WTC11 (cell line): ENCODE data around the gene TBX3. TPM values are rescaled to one million over a fixed set of nuclear protein-coding genes. Genes with fewer than 3 reads are reported as not detected.

Source experiments
- ATAC-seq: fragments of 200-7000 bp; cut with Tn5 transposase; 2 replicates; pipeline ENCODE4 v1.10.0; 2021; ENCODE audit warnings: mild to moderate bottlenecking, moderate library complexity
- CTCF ChIA-PET: fragments of 300-600 bp; sonication (Branson Sonifier 250); formaldehyde crosslinking; loops from one replicate; lab custom pipeline; 2021; ENCODE audit warnings: antibody characterized with exemption; lab: Charles Lee
- POLR2A ChIA-PET: fragments of 350-600 bp; sonication (Branson Sonifier 250); formaldehyde crosslinking; loops from one replicate; lab custom pipeline; 2021; ENCODE audit warnings: antibody characterized with exemption; lab: Charles Lee
- DNase-seq: peaks from one replicate; pipeline ENCODE4 v3.0.0; 2021; ENCODE audit warnings: low spot score
- H3K27ac Mint-ChIP-seq: 2 replicates; pipeline ENCODE4 v1.8.0; 2021; ENCODE audit warnings: mixed read lengths
- H3K27me3 Mint-ChIP-seq: 2 replicates; pipeline ENCODE4 v1.8.0; 2021; ENCODE audit warnings: low read depth, mild to moderate bottlenecking, moderate library complexity, mixed read lengths
- H3K36me3 Mint-ChIP-seq: 2 replicates; pipeline ENCODE4 v1.8.0; 2021; ENCODE audit warnings: mixed read lengths
- H3K4me1 Mint-ChIP-seq: 2 replicates; pipeline ENCODE4 v1.8.0; 2022; ENCODE audit warnings: mixed read lengths
- H3K4me3 Mint-ChIP-seq: 2 replicates; pipeline ENCODE4 v1.8.0; 2021; ENCODE audit warnings: mild to moderate bottlenecking, moderate library complexity, mixed read lengths
- H3K9me3 Mint-ChIP-seq: 2 replicates; pipeline ENCODE4 v1.8.0; 2021; ENCODE audit warnings: mixed read lengths
- CREB1 ChIP-seq: sonication (generic); formaldehyde crosslinking; IDR thresholded peaks from 2 replicates; pipeline ENCODE4 v1.8.0; 2023; ENCODE audit warnings: mild to moderate bottlenecking, missing genetic modification reagents
- ELF4 ChIP-seq: sonication (generic); formaldehyde crosslinking; IDR thresholded peaks from 2 replicates; pipeline ENCODE4 v1.8.1; 2022; ENCODE audit warnings: low read depth, mild to moderate bottlenecking, moderate library complexity, missing genetic modification reagents
- FOXJ3 ChIP-seq: sonication (generic); formaldehyde crosslinking; IDR thresholded peaks from 2 replicates; pipeline ENCODE4 v1.9.0; 2021; ENCODE audit warnings: missing genetic modification reagents, mild to moderate bottlenecking, borderline replicate concordance
- FOXP1 ChIP-seq: sonication (generic); formaldehyde crosslinking; IDR thresholded peaks from 2 replicates; pipeline ENCODE4 v1.8.0; 2022; ENCODE audit warnings: missing genetic modification reagents, mild to moderate bottlenecking, moderate library complexity, borderline replicate concordance
- GTF2I ChIP-seq: fragments of 250-450 bp; sonication (Bioruptor Pico); conservative IDR thresholded peaks from 2 replicates; pipeline ENCODE4 v1.4.0; 2021; ENCODE audit warnings: mild to moderate bottlenecking
- MXD4 ChIP-seq: fragments of 250-450 bp; sonication (Bioruptor Pico); IDR thresholded peaks from 2 replicates; pipeline ENCODE4 v1.8.0; 2021; ENCODE audit warnings: mild to moderate bottlenecking, moderate library complexity, borderline replicate concordance
- NFATC4 ChIP-seq: fragments of 250-450 bp; sonication (Bioruptor Pico); IDR thresholded peaks from 2 replicates; pipeline ENCODE4 v1.9.0; 2021; ENCODE audit warnings: mild to moderate bottlenecking
- PRDM15 ChIP-seq: sonication (generic); formaldehyde crosslinking; IDR thresholded peaks from 2 replicates; pipeline ENCODE4 v1.8.0; 2022; ENCODE audit warnings: missing genetic modification reagents
- RORB ChIP-seq: fragments of 250-450 bp; sonication (Bioruptor Pico); IDR thresholded peaks from 2 replicates; pipeline ENCODE4 v1.9.0; 2021; ENCODE audit warnings: mild to moderate bottlenecking
- TEAD4 ChIP-seq: sonication (generic); formaldehyde crosslinking; IDR thresholded peaks from 2 replicates; pipeline ENCODE4 v1.8.0; 2022; ENCODE audit warnings: mild to moderate bottlenecking, missing genetic modification reagents
- ZBTB43 ChIP-seq: sonication (generic); formaldehyde crosslinking; IDR thresholded peaks from 2 replicates; pipeline ENCODE4 v1.8.1; 2023; ENCODE audit warnings: mild to moderate bottlenecking, missing genetic modification reagents
- ZNF138 ChIP-seq: sonication (generic); formaldehyde crosslinking; conservative IDR thresholded peaks from 2 replicates; pipeline ENCODE4 v1.8.1; 2022; ENCODE audit warnings: mild to moderate bottlenecking, moderate library complexity, missing genetic modification reagents
- ZNF219 ChIP-seq: sonication (generic); formaldehyde crosslinking; IDR thresholded peaks from 2 replicates; pipeline ENCODE4 v1.8.0; 2023; ENCODE audit warnings: missing genetic modification reagents, mild to moderate bottlenecking, borderline replicate concordance
- ZNF232 ChIP-seq: sonication (generic); formaldehyde crosslinking; IDR thresholded peaks from 2 replicates; pipeline ENCODE4 v1.8.0; 2022; ENCODE audit warnings: mild to moderate bottlenecking, missing genetic modification reagents
- ZNF423 ChIP-seq: fragments of 250-450 bp; sonication (Bioruptor Pico); IDR thresholded peaks from 2 replicates; pipeline ENCODE4 v2.1.2; 2022; ENCODE audit warnings: mild to moderate bottlenecking, moderate library complexity
- ZNF671 ChIP-seq: fragments of 250-450 bp; sonication (Bioruptor Pico); IDR thresholded peaks from 2 replicates; pipeline ENCODE4 v1.8.0; 2021; ENCODE audit warnings: mild to moderate bottlenecking
- total RNA-seq: library from RNA; stranded (reverse); gene quantifications from 3 replicates; pipeline ENCODE4 v1.2.3, GENCODE V29; 2021
- TF ChIP-seq, protein P1 (sequence below): fragments of 250-450 bp; sonication (Bioruptor Pico); conservative IDR thresholded peaks from 2 replicates; pipeline ENCODE4 v1.9.0; 2021; ENCODE audit warnings: mild to moderate bottlenecking
- TF ChIP-seq, protein P2 (sequence below): sonication (generic); formaldehyde crosslinking; IDR thresholded peaks from 2 replicates; pipeline ENCODE4 v1.8.1; 2022; ENCODE audit warnings: missing genetic modification reagents, borderline replicate concordance
- TF ChIP-seq, protein P3 (sequence below): fragments of 200-600 bp; IDR thresholded peaks from 2 replicates; pipeline ENCODE4 v1.8.0; 2022; ENCODE audit warnings: antibody characterized with exemption
- TF ChIP-seq, protein P4 (sequence below): sonication (generic); formaldehyde crosslinking; IDR thresholded peaks from 2 replicates; pipeline ENCODE4 v1.8.1; 2022; ENCODE audit warnings: mild to moderate bottlenecking, moderate library complexity, missing genetic modification reagents
- TF ChIP-seq, protein P5 (sequence below): sonication (generic); formaldehyde crosslinking; IDR thresholded peaks from 2 replicates; pipeline ENCODE4 v1.8.1; 2022; ENCODE audit warnings: low read depth, mild to moderate bottlenecking, moderate library complexity, missing genetic modification reagents, borderline replicate concordance

Gene TBX3
- total RNA-seq, 1 experiment from 2014 or later, result 2.2 TPM

DNA sequence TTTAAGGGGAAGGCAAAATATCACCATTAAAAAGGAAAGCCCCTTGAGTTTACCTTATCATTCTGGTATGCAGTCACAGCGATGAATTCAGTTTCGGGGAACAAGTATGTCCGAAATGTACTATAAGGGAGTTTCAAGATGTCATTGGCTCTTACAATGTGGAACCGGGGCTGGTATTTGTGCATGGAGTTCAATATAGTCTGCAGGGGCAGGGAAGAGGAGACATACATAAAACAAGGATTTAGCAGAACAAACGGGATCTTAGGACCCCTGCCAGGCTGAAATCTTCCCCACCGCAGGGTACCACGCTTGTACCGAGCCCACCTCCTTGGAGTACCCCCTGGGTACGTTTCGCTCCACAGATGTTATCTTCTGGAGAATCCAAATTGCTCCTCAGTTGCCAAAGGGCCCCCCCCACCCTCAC lies 4.5 kb downstream of the TBX3 start:
- DNase-seq (no peak), ATAC-seq (no peak)
- ChIA-PET CTCF (no interaction called here), POLR2A (no interaction called here)
- TF ChIP-seq GTF2I (CRISPR knock-in tag), result no peak
- TF ChIP-seq ZNF219 (CRISPR knock-in tag), result no peak
- peak; percentile 74 for TF ChIP-seq PRDM15 (CRISPR knock-in tag)
- TF ChIP-seq, protein P1, sequence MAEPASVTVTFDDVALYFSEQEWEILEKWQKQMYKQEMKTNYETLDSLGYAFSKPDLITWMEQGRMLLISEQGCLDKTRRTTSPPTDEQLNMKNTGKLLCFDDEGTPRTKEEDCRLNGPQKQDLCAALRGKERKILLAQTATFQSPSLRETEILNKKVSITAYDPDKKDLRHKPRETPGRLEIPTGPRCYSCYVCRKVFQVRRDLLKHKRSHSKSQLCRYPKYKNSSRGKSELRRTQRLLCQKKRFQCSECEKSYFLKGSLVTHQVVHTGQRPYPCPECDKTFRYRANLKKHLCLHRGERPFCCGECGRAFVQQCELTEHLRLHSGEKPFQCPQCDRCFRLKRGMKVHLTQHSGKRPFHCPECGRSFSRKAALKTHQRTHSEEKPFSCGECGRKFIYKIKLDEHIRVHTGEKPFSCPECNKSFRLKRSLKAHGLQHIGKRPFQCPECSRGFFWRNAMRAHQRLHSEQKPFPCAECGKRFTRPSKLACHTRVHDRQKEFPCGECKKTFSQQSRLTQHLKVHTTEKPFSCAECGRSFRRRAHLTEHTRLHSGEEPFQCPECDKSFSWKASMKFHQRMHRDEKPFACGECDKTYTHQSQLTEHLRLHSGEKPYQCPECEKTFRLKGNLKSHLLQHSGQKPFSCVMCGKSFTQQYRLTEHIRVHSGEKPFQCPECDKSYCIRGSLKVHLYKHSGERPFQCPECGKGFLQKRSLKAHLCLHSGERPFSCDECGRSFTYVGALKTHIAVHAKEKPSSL (CRISPR knock-in tag), result no peak
- peak; percentile 40; the same call in 1 of the 2 replicates for TF ChIP-seq ZNF423 (CRISPR knock-in tag)
- no peak for TF ChIP-seq MXD4
- no peak for TF ChIP-seq ZBTB43 (CRISPR knock-in tag)
- Mint-ChIP-seq H3K4me1 (peaks cover 90% of the 10 kb centered on the region), H3K9me3 (no peaks in the 10 kb centered on the region), H3K27ac (no peak overlapping the region), H3K4me3 (peak overlapping the region; percentile 41; the same call in 1 of the 2 replicates), H3K36me3 (no peaks in the 10 kb centered on the region), H3K27me3 (peaks cover 99% of the 10 kb centered on the region)

GRCh38 chr12:114678718-114679117 lies 5.3 kb downstream of the TBX3 start:
- POLR2A ChIA-PET, result no interaction called here
- H3K36me3 Mint-ChIP-seq, result no peaks in the 10 kb centered on the region
- no peaks in the 10 kb centered on the region for H3K9me3 Mint-ChIP-seq
- CTCF ChIA-PET, result no interaction called here
- no peak for ATAC-seq
- no peak overlapping the region for H3K4me3 Mint-ChIP-seq
- no peak for DNase-seq
- peaks cover 91% of the 10 kb centered on the region for H3K4me1 Mint-ChIP-seq
- no peak overlapping the region for H3K27ac Mint-ChIP-seq
- peaks cover 100% of the 10 kb centered on the region for H3K27me3 Mint-ChIP-seq
- no peak for TF ChIP-seq TEAD4 (CRISPR knock-in tag)
- no peak for TF ChIP-seq NFATC4
- TF ChIP-seq, protein P2, sequence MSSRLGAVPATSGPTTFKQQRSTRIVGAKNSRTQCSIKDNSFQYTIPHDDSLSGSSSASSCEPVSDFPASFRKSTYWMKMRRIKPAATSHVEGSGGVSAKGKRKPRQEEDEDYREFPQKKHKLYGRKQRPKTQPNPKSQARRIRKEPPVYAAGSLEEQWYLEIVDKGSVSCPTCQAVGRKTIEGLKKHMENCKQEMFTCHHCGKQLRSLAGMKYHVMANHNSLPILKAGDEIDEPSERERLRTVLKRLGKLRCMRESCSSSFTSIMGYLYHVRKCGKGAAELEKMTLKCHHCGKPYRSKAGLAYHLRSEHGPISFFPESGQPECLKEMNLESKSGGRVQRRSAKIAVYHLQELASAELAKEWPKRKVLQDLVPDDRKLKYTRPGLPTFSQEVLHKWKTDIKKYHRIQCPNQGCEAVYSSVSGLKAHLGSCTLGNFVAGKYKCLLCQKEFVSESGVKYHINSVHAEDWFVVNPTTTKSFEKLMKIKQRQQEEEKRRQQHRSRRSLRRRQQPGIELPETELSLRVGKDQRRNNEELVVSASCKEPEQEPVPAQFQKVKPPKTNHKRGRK, result no peak
- TF ChIP-seq FOXP1 (CRISPR knock-in tag), result no peak
- no peak for TF ChIP-seq ZNF232 (CRISPR knock-in tag)
- TF ChIP-seq ELF4 (CRISPR knock-in tag), result no peak
- no peak for TF ChIP-seq ZNF671 (CRISPR knock-in tag)
- TF ChIP-seq CREB1 (CRISPR knock-in tag), result no peak
- TF ChIP-seq, protein P3, sequence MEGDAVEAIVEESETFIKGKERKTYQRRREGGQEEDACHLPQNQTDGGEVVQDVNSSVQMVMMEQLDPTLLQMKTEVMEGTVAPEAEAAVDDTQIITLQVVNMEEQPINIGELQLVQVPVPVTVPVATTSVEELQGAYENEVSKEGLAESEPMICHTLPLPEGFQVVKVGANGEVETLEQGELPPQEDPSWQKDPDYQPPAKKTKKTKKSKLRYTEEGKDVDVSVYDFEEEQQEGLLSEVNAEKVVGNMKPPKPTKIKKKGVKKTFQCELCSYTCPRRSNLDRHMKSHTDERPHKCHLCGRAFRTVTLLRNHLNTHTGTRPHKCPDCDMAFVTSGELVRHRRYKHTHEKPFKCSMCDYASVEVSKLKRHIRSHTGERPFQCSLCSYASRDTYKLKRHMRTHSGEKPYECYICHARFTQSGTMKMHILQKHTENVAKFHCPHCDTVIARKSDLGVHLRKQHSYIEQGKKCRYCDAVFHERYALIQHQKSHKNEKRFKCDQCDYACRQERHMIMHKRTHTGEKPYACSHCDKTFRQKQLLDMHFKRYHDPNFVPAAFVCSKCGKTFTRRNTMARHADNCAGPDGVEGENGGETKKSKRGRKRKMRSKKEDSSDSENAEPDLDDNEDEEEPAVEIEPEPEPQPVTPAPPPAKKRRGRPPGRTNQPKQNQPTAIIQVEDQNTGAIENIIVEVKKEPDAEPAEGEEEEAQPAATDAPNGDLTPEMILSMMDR, result no peak
- TF ChIP-seq, protein P4, sequence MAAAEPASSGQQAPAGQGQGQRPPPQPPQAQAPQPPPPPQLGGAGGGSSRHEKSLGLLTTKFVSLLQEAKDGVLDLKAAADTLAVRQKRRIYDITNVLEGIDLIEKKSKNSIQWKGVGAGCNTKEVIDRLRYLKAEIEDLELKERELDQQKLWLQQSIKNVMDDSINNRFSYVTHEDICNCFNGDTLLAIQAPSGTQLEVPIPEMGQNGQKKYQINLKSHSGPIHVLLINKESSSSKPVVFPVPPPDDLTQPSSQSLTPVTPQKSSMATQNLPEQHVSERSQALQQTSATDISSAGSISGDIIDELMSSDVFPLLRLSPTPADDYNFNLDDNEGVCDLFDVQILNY (CRISPR knock-in tag), result no peak
- no peak for TF ChIP-seq RORB (CRISPR knock-in tag)
- TF ChIP-seq ZNF138 (CRISPR knock-in tag), result no peak
- no peak for TF ChIP-seq ZNF423 (CRISPR knock-in tag)
- TF ChIP-seq, protein P5, sequence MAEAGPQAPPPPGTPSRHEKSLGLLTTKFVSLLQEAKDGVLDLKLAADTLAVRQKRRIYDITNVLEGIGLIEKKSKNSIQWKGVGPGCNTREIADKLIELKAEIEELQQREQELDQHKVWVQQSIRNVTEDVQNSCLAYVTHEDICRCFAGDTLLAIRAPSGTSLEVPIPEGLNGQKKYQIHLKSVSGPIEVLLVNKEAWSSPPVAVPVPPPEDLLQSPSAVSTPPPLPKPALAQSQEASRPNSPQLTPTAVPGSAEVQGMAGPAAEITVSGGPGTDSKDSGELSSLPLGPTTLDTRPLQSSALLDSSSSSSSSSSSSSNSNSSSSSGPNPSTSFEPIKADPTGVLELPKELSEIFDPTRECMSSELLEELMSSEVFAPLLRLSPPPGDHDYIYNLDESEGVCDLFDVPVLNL (CRISPR knock-in tag), result no peak
- TF ChIP-seq FOXJ3 (CRISPR knock-in tag), result no peak
